Activated naive CD4-positive, alpha-beta T cell treated with anti-CD3 and anti-CD28 coated beads, Interleukin-2, amount 50 U/mL, for 72 hours (primary cell): ENCODE data around the gene FAM193B. TPM values are rescaled to one million over a fixed set of nuclear protein-coding genes. Genes with fewer than 3 reads are reported as not detected.
A peak's percentile ranks its signal among the peaks of the same experiment; 100 is the strongest.

ENCODE experiments used
- ATAC-seq, 2 donors: fragments of 150-1000 bp; cut with Tn5 transposase; 2 replicates each; pipeline ENCODE4 v1.10.0; 2021; ENCODE audit warnings: mild to moderate bottlenecking in 2 of 2, moderate library complexity in 2 of 2
- DNase-seq, 2 donors: peaks; one replicate each; pipeline ENCODE4 v3.0.0; 2021 to 2022; ENCODE audit warnings: low spot score in 2 of 2
- H3K27ac Mint-ChIP-seq, 2 donors: one replicate each; pipeline ENCODE4 v1.8.0; 2022; ENCODE audit warnings: mild to moderate bottlenecking in 2 of 2, mixed read lengths in 2 of 2
- H3K36me3 Mint-ChIP-seq, 2 donors: one replicate each; pipeline ENCODE4 v1.8.0; 2022; ENCODE audit warnings: mixed read lengths in 2 of 2
- H3K9me3 Mint-ChIP-seq, 2 donors: one replicate each; pipeline ENCODE4 v1.8.0; 2022; ENCODE audit warnings: mixed read lengths in 2 of 2
- total RNA-seq, 2 donors: library from RNA; stranded (reverse); gene quantifications; one replicate each; pipeline ENCODE4 v1.2.3, GENCODE V29; 2022

The FAM193B gene
- total RNA-seq, 2 donors from 2014 or later, result 73.1 to 108 TPM

- ATAC-seq (no peak), DNase-seq (no peak)
- H3K9me3 Mint-ChIP-seq, result no peaks in the 10 kb centered on the region
- no peak overlapping the region for H3K27ac Mint-ChIP-seq
- no peaks in the 10 kb centered on the region for H3K36me3 Mint-ChIP-seq
These were observed 52.3 kb downstream of the FAM193B start for GRCh38 chr5:177501874-177502678.

- Mint-ChIP-seq H3K27ac (no peak overlapping the region), H3K9me3 (no peaks in the 10 kb centered on the region), H3K36me3 (no peaks in the 10 kb centered on the region)
- DNase-seq (peak; percentile 77 to 92), ATAC-seq (peak; percentile 27 to 34)
These were observed 53.5 kb downstream of the FAM193B start for GRCh38 chr5:177500685-177501522.

- no peak for DNase-seq
- no peaks in the 10 kb centered on the region for H3K36me3 Mint-ChIP-seq
- no peaks in the 10 kb centered on the region for H3K9me3 Mint-ChIP-seq
- ATAC-seq, result no peak
- no peak overlapping the region for H3K27ac Mint-ChIP-seq
These were observed 54.5 kb downstream of the FAM193B start for GRCh38 chr5:177499842-177500241.

- ATAC-seq (peak; percentile 7 to 24), DNase-seq (peak in 1 of 2 donors; percentile 67)
- H3K27ac Mint-ChIP-seq, result peak overlapping the region; percentile 67 to 70
- H3K9me3 Mint-ChIP-seq, result no peaks in the 10 kb centered on the region
- H3K36me3 Mint-ChIP-seq, result no peaks in the 10 kb centered on the region
These were observed 56.2 kb downstream of the FAM193B start for GRCh38 chr5:177498013-177498787.

GRCh38 chr5:177497292-177498012 is 56.9 kb downstream of the FAM193B start, which contains the start of gene PDLIM7:
TSS of gene PDLIM7 (minus strand) at chr5:177497604. CDS start at chr5:177496512, 1,092 bp downstream.
- H3K9me3 Mint-ChIP-seq, result no peaks in the 10 kb centered on the region
- peak; percentile 96 to 98 for DNase-seq
- peak within 1 kb of the TSS; percentile 67 to 70 for H3K27ac Mint-ChIP-seq
- H3K36me3 Mint-ChIP-seq, result no peaks in the 10 kb centered on the region
- peak; percentile 81 to 91 for ATAC-seq

- ATAC-seq, result peak in 1 of 2 donors; percentile 8
- Mint-ChIP-seq H3K9me3 (no peaks in the 10 kb centered on the region), H3K36me3 (no peaks in the 10 kb centered on the region), H3K27ac (no peak overlapping the region)
- no peak for DNase-seq
These were observed 57.6 kb downstream of the FAM193B start for GRCh38 chr5:177496727-177497291.

- ATAC-seq, result no peak
These were observed 58.2 kb downstream of the FAM193B start for GRCh38 chr5:177496070-177496726.

GRCh38 chr5:177495243-177496060 is 58.9 kb downstream of the FAM193B start:
- no peaks in the 10 kb centered on the region for H3K9me3 Mint-ChIP-seq
- H3K27ac Mint-ChIP-seq, result no peak overlapping the region
- ATAC-seq (no peak), DNase-seq (no peak)
- no peaks in the 10 kb centered on the region for H3K36me3 Mint-ChIP-seq

More at GRCh38 chr5:177496070-177496726, 58.2 kb downstream of the FAM193B start:
- Mint-ChIP-seq H3K36me3 (no peaks in the 10 kb centered on the region), H3K9me3 (no peaks in the 10 kb centered on the region), H3K27ac (no peak overlapping the region)
- no peak for DNase-seq

GRCh38 chr5:177494346-177495195 is 59.8 kb downstream of the FAM193B start:
- Mint-ChIP-seq H3K9me3 (no peaks in the 10 kb centered on the region), H3K27ac (peak overlapping the region; percentile 44 to 75), H3K36me3 (no peaks in the 10 kb centered on the region)
- peak; percentile 28 to 62 for ATAC-seq
- DNase-seq, result peak in 1 of 2 donors; percentile 71

- no peak for DNase-seq
- no peak for ATAC-seq
- H3K27ac Mint-ChIP-seq, result peak overlapping the region; percentile 44 to 75
- no peaks in the 10 kb centered on the region for H3K36me3 Mint-ChIP-seq
- H3K9me3 Mint-ChIP-seq, result no peaks in the 10 kb centered on the region
These were observed 60.5 kb downstream of the FAM193B start for GRCh38 chr5:177493795-177494345.

- peak overlapping the region; percentile 36 to 75 for H3K27ac Mint-ChIP-seq
- ATAC-seq (no peak), DNase-seq (no peak)
- no peaks in the 10 kb centered on the region for H3K9me3 Mint-ChIP-seq
- no peaks in the 10 kb centered on the region for H3K36me3 Mint-ChIP-seq
These were observed 61.5 kb downstream of the FAM193B start for GRCh38 chr5:177492841-177493240.

- no peak for DNase-seq
- ATAC-seq, result no peak
- H3K36me3 Mint-ChIP-seq, result no peaks in the 10 kb centered on the region
- H3K27ac Mint-ChIP-seq, result peak overlapping the region in 1 of 2 donors; percentile 36
- no peaks in the 10 kb centered on the region for H3K9me3 Mint-ChIP-seq
These were observed 62.2 kb downstream of the FAM193B start for GRCh38 chr5:177491983-177492746.

- ATAC-seq (peak; percentile 3 to 51), DNase-seq (peak in 1 of 2 donors; percentile 72)
- Mint-ChIP-seq H3K27ac (no peak overlapping the region), H3K36me3 (no peaks in the 10 kb centered on the region), H3K9me3 (no peaks in the 10 kb centered on the region)
These were observed 62.9 kb downstream of the FAM193B start for GRCh38 chr5:177491429-177491945.
